ENCODE data around the gene HPSE2.
"Not testable (repeated sequence)": the region's sequence is repeated elsewhere in the genome, so short reads cannot be mapped to it uniquely, and the experiment has no call there.

HPSE2 gene

DNA sequence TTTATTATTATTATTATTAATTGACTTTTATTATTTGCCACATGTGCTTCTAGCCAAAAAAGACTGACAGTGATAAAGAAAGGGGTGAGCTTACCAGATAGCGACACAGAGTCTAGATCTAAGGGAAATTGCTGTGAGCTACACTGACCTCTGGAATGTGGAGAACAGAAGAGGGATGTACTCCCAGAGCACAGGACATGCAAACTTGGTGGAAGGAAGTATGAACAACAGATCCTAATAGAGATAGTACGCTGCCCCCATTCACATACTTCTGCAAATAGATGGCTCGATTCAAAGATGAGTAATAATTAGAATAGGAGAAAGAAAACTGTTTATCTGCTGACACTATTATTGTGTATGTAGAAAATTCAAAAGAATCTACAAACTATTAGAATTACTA, 679.6 kb downstream of the HPSE2 start:
- DNase-seq (ENCODE audit: low read depth), result no peak

DNA sequence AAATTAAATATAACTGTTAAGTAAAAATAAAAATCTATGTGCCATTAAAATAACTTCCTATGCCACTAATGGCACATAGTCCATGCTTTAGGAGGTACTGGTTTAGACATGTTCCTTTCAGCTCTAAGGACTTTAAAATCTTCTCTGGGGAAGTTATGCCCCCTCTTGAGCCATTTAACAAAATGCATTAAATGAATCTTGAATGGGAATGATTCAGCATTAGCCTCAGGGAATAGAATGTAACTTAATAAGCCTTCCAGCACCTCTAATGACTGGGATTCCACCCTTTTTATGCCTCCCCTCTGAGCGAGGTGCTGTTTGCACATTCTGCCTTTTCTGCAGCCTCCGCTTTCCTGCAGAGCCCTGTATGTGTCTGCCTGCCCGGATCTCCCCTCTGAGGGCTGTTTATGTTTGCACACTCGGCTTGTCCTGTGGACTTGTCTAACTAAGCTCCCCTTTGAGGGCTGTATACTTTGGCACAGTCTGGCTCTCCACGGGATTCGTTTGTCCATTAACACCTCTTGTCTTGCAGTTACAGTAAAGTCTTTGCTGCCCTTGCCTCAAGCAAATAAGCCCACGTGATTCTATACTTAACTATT, 680.5 kb downstream of the HPSE2 start:
- DNase-seq (ENCODE audit: low read depth), result peak; percentile 17

- DNase-seq (ENCODE audit: low read depth), result not testable (repeated sequence)
Observed at GRCh38 chr10:98541561-98541960, 694.1 kb downstream of the HPSE2 start.

- no peak for DNase-seq (ENCODE audit: low read depth)
Observed at GRCh38 chr10:98539578-98539977, 696.1 kb downstream of the HPSE2 start.

GRCh38 chr10:98538472-98538871, 697.2 kb downstream of the HPSE2 start:
- no peak for DNase-seq (ENCODE audit: low read depth)

GRCh38 chr10:98536551-98536950, 699.1 kb downstream of the HPSE2 start:
- peak; percentile 95 for DNase-seq (ENCODE audit: low read depth)

DNA sequence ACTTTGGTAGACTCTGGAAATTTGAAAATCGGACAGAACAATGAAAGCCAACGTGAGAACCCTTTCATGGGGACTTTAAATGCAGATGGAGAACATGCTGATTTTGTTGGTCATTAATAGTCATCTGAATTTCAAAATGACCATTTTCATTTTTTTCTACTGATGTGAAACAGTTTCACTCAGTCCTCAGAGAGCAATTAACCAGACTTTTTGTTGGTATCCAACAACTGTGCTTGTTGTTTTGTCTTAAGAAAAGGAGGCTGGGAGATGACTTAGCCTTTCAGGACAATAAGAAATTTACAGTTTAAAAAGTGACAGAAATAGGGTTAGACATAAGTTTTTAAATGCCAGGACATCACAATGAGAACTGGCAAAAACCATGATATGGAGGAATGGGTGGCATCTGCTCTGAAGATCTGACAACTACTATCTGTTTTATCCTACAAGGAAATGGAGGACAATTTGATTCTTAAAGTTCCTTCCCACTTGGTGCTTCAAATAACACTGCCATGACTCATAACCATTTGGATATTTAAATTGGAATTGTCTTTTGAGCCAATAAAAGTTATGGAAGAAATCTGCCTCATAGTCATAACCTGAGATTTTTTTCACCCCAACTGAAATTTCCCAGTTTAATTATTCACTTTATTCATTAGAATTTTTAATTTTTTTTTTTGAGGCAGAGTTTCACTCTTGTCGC, 701.8 kb downstream of the HPSE2 start:
- DNase-seq (ENCODE audit: low read depth), result peak; percentile 30

DNA sequence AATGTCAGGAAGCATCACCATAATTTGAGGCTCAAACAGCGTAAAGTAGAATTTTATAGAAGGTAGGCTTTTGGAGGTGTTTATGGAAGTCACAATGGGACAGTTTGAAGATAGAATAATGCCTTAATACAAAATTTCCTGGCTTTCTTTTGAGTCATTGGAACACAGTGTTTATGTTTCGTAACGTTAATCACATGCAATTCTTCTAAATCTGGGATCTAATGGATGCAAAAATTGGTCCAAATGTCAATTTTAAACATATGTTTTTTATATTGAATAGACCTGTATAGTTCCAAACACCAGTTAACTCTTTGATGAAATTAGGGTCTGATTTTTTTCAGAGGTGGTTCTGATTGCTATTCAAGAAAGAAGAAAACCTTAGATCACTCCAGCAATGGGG, 702.4 kb downstream of the HPSE2 start:
- DNase-seq (ENCODE audit: low read depth), result peak; percentile 44

- peak; percentile 20 for DNase-seq (ENCODE audit: low read depth)
Observed at GRCh38 chr10:98528805-98529183, 706.9 kb downstream of the HPSE2 start.

- peak; percentile 72 for DNase-seq (ENCODE audit: low read depth)
Observed at GRCh38 chr10:98528166-98528804, 707.4 kb downstream of the HPSE2 start.

DNA sequence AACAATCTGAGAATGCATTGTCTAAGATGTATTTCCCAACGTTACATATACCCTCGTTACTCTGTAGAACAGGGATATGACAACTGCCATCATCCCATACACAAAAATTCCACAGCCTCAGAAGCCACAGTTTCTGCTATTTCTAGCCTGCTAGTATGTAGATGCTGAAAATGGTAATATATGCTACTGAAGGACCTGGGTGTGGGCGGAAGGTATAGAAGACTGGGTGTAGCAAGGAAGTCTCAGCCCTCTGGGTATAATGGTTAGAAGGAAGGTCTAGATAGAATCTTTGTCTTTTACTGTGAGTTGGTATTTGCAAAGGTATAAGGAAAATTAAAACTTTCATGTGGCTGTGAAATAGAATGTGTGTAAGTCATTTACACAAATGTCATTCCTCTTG, 709.7 kb downstream of the HPSE2 start:
- no peak for DNase-seq (ENCODE audit: low read depth)

DNA sequence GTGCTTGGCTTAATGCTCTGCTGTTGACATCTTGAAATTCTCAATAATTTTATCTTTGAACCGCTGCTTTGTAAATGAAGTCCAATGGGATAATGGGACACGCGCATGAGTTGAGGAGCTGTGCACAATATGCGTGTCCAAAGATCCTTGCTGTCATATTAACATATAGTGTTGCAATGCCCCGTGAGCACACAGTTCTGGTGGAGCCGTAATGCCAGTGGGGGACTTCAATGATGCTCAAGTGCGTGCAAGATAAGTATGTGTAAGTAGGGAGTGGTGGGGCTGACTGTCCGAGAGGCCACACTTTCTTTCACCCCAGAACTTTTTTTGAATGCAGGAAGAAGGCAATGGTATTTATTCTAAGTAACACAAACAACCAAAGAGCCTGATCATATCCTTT, 711.5 kb downstream of the HPSE2 start:
- no peak for DNase-seq (ENCODE audit: low read depth)

GRCh38 chr10:98519841-98520240, 715.8 kb downstream of the HPSE2 start:
- DNase-seq (ENCODE audit: low read depth), result no peak

DNA sequence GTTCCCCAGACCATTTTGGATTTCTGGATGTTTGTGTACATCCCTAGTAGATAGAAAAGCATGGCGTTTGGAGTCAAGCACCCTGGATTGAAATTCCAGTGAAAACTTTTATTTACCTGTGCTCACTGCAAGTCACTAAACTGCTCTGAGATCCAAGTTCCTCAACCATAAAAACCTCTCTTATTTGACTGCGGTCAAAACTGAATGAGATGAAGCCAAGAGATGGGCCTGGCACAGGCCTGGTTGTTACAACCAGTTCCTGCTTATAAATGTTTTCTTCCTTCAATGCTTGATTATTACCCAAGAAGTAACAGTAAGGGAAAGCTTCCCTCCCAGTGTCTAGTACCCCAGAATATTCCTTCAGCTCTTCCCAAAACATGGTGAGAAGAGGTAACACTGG, 718.0 kb downstream of the HPSE2 start:
- no peak for DNase-seq (ENCODE audit: low read depth)

GRCh38 chr10:98516352-98516751, 719.3 kb downstream of the HPSE2 start:
- DNase-seq (ENCODE audit: low read depth), result no peak

DNA sequence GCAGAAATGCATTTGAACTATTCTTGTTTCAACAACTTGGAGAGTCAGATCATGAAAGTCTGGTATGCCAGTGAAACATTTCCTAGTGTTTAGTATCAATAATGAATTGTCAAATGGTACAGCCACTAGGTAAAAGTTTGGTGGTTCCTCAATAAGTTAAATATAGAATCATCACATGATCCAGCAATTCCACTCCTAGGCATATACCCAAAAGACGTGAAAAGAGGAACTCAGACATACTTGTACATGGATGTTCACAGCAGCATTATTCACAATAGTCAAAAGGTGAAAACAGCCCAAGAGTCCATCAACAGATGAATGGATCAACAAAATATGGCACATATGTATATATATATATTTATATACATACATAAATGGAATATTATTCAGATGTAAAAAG, 721.9 kb downstream of the HPSE2 start:
- no peak for DNase-seq (ENCODE audit: low read depth)

DNA sequence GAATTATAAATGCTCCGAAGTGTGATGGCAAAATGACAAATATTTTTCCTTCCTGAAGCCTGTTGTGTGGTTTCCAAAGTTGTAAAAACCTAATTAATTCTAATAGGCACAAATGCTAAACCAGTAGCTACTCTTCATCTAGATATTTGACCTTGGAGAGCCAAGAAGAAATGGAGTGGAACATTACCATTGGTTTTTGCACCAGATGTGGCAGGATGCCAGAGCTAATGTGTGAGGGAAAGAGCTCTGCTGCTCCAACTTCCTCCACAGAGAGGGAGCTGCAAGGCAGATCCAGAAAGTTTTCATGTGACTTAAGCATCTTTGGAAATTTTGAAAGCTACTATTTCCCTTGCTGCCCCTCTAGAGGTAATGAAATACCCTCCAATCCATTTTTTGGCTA, 723.8 kb downstream of the HPSE2 start:
- no peak for DNase-seq (ENCODE audit: low read depth)

- DNase-seq (ENCODE audit: low read depth), result no peak
Observed at GRCh38 chr10:98510412-98510995, 725.1 kb downstream of the HPSE2 start.

DNA sequence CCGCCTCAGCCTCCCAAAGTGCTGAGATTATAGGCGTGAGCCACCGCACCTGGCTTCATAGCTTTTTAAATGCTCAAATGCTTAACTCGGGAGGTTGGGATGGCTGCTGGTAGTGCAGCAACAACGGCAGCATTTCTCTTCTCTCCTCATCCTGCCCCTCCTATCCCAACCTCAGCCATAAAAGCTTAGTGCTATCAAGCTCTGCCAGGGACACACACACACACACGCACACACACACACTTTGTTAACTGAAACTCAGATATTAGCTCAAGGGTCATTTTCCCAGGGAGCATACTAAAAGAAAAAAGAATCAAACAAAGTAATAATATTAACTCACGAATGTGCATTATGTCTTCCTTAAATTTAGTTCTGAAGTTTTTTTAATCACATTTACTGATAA, 725.9 kb downstream of the HPSE2 start:
- no peak for DNase-seq (ENCODE audit: low read depth)

DNA sequence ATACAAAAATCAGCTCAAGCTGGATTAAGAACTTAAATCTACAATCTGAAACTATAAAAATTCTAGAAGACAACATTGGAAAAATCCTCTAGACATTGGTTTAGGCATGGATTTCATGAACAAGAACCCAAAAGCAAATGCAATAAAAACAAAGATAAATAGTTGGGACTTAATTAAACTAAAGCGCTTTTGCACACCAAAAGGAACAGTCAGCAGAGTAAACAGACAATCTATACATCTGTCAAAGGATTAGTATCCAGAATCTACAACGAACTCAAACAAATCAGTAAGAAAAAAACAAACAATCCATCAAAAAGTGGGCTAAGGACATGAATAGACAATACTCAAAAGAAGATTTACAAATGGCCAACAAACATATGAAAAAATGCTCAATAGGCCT, 733.1 kb downstream of the HPSE2 start:
- not testable (repeated sequence) for DNase-seq (ENCODE audit: low read depth)

DNA sequence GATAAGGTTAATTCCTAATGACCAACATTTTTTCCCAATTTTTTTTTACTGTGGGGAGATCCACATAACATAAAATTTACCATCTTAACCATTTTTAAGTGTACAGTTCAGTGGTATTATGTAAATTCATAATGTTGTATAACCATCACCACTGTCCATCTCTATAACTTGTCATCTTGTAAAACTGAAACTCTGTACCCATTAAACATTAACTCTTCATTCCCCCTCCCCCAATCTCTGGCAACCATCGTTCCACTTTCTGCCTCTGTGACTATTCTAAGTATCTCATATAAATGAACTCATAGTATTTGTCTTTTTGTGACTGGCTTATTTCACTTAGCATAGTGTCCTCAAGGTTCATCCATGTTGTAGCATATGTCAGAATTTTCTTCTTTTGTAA, 742.9 kb downstream of the HPSE2 start:
- no peak for DNase-seq (ENCODE audit: low read depth)

GRCh38 chr10:98489561-98490481, 745.8 kb downstream of the HPSE2 start:
- no peak for DNase-seq (ENCODE audit: low read depth)

Measured in fibroblast of gingiva (primary cell).